ENCODE results near the gene CFLAR.

- TF ChIP-seq POLR2AphosphoS5 (IDR thresholded peaks at IDR 0.05; ENCODE audit: low read depth, low read length) (no peak), CTCF (IDR thresholded peaks at IDR 0.05) (no peak), EZH2phosphoT487 (IDR thresholded peaks at IDR 0.05; ENCODE audit: borderline replicate concordance, low read depth) (no peak), MEF2A (IDR thresholded peaks at IDR 0.05; ENCODE audit: borderline replicate concordance, low read depth) (no peak), PBX3 (IDR thresholded peaks at IDR 0.05) (no peak)
These were observed 36.6 kb downstream of the CFLAR start for GRCh38 chr2:201152517-201152916.

Data from SK-N-SH (cell line).